ENCODE results near the gene PRMT6. TPM values are rescaled to one million over a fixed set of nuclear protein-coding genes. Genes with fewer than 3 reads are reported as not detected.

PRMT6 gene
- total and polyA plus RNA-seq, 10 of the 15 experiments (the other 5 are each of a cell fraction or from before 2014, with no cell fraction given), result 6.0 to 38.6 (median 26.3) TPM

DNA sequence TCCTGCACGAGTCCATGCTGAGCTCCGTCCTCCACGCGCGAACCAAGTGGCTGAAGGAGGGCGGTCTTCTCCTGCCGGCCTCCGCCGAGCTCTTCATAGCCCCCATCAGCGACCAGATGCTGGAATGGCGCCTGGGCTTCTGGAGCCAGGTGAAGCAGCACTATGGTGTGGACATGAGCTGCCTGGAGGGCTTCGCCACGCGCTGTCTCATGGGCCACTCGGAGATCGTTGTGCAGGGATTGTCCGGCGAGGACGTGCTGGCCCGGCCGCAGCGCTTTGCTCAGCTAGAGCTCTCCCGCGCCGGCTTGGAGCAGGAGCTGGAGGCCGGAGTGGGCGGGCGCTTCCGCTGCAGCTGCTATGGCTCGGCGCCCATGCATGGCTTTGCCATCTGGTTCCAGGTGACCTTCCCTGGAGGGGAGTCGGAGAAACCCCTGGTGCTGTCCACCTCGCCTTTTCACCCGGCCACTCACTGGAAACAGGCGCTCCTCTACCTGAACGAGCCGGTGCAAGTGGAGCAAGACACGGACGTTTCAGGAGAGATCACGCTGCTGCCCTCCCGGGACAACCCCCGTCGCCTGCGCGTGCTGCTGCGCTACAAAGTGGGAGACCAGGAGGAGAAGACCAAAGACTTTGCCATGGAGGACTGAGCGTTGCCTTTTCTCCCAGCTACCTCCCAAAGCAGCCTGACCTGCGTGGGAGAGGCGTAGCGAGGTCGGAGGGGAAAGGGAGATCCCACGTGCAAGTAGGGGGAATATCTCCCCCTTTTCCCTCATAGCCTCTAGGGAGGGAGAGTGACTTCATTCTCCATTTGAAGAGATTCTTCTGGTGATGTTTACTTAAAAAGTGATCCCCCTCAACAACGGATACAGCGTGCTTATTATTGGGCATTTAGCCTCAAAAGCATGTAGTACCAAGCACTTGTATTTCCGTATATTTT is 991 bp downstream of the PRMT6 start (continued):
- TF ChIP-seq GABPA (IDR thresholded peaks at IDR 0.05; ENCODE audit: low read depth), result no peak
- TF ChIP-seq SUPT20H (IDR thresholded peaks at IDR 0.05; ENCODE audit: borderline replicate concordance, control insufficient read depth, low read depth, low read length), result no peak
- no peak for TF ChIP-seq CREM (IDR thresholded peaks at IDR 0.05; ENCODE audit: low read depth)
- TF ChIP-seq PML (IDR thresholded peaks at IDR 0.05; ENCODE audit: low read length), result no peak

DNA sequence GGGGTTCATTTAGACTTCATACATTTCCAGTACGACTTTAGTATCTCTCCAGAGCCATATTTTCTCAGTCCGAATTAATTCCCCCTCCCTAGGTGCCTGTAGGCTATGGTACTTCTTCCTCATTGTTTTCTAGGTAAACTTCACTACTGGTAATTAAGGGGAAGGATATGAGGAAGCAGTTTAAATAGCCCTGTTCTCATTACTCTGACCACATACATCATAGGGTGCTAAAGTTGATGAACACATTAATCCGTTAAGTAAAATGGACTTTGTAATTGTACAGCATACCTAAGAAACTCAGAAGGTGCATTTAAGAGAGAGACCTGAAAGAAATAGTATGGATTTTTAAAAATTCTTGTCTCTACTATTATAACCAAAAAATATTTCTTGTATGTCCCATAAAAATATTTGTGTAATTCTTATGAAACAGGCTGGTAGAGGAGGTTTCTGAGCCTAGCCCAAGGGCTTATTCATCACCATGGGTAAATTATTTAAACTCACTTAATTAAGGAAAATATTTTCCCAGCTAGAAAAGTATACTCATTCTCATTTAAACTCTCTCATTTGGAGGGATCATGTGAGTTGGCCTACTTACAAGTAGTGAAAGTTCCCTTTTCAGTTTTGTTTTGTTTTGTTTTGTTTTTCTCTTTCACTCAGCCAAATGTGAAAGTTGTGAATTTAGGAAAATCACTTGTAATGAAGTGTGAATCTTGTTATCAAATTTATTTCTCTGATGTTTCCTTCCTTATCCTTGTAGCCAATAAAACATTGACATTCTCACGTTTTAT is 2.0 kb downstream of the PRMT6 start:
- H3K4me3 ChIP-seq, result peak overlapping the region; percentile 94
- TF ChIP-seq ASH2L (IDR thresholded peaks at IDR 0.05; ENCODE audit: borderline replicate concordance, low read depth) (no peak), GATAD2B (conservative IDR thresholded peaks at IDR 0.05; ENCODE audit: low read depth) (no peak), ETV6 (conservative IDR thresholded peaks at IDR 0.05 in 1 of 2, IDR thresholded peaks at IDR 0.05 in 1 of 2; ENCODE audit: borderline replicate concordance in 1 of 2, low read depth in 1 of 2) (no peak), ZSCAN29 (IDR thresholded peaks at IDR 0.05) (no peak), MTA2 (IDR thresholded peaks at IDR 0.05; ENCODE audit: low read depth) (peak; percentile 82; the same call in 1 of the 2 replicates), TCF12 (IDR thresholded peaks at IDR 0.05; ENCODE audit: low read depth, low read length) (no peak), BACH1 (IDR thresholded peaks at IDR 0.05; ENCODE audit: borderline replicate concordance) (no peak)
- TF ChIP-seq, protein P1, sequence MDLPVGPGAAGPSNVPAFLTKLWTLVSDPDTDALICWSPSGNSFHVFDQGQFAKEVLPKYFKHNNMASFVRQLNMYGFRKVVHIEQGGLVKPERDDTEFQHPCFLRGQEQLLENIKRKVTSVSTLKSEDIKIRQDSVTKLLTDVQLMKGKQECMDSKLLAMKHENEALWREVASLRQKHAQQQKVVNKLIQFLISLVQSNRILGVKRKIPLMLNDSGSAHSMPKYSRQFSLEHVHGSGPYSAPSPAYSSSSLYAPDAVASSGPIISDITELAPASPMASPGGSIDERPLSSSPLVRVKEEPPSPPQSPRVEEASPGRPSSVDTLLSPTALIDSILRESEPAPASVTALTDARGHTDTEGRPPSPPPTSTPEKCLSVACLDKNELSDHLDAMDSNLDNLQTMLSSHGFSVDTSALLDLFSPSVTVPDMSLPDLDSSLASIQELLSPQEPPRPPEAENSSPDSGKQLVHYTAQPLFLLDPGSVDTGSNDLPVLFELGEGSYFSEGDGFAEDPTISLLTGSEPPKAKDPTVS (IDR thresholded peaks at IDR 0.05; ENCODE audit: low read depth, low read length), result no peak
- TF ChIP-seq, protein P2, sequence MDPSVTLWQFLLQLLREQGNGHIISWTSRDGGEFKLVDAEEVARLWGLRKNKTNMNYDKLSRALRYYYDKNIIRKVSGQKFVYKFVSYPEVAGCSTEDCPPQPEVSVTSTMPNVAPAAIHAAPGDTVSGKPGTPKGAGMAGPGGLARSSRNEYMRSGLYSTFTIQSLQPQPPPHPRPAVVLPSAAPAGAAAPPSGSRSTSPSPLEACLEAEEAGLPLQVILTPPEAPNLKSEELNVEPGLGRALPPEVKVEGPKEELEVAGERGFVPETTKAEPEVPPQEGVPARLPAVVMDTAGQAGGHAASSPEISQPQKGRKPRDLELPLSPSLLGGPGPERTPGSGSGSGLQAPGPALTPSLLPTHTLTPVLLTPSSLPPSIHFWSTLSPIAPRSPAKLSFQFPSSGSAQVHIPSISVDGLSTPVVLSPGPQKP (IDR thresholded peaks at IDR 0.05; ENCODE audit: low read depth, low read length), result no peak
- TF ChIP-seq, protein P3, sequence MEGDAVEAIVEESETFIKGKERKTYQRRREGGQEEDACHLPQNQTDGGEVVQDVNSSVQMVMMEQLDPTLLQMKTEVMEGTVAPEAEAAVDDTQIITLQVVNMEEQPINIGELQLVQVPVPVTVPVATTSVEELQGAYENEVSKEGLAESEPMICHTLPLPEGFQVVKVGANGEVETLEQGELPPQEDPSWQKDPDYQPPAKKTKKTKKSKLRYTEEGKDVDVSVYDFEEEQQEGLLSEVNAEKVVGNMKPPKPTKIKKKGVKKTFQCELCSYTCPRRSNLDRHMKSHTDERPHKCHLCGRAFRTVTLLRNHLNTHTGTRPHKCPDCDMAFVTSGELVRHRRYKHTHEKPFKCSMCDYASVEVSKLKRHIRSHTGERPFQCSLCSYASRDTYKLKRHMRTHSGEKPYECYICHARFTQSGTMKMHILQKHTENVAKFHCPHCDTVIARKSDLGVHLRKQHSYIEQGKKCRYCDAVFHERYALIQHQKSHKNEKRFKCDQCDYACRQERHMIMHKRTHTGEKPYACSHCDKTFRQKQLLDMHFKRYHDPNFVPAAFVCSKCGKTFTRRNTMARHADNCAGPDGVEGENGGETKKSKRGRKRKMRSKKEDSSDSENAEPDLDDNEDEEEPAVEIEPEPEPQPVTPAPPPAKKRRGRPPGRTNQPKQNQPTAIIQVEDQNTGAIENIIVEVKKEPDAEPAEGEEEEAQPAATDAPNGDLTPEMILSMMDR (IDR thresholded peaks at IDR 0.05 in 2 of 3, conservative IDR thresholded peaks at IDR 0.05 in 1 of 3; ENCODE audit: control insufficient read depth in 2 of 3, extremely low read depth in 1 of 3, insufficient read depth in 1 of 3, low read depth in 3 of 3, low read length in 3 of 3), result no peak

More for the DNA sequence above, 2.0 kb downstream of the PRMT6 start:
- Histone ChIP-seq H3K27ac (ENCODE audit: control insufficient read depth, insufficient read depth) (peak overlapping the region; percentile 82), H3K27me3 (replicated peaks in 1 of 2; ENCODE audit: control insufficient read depth in 2 of 2, insufficient read depth in 2 of 2, low read length in 1 of 2) (no peaks in the 10 kb centered on the region), H3K4me2 (ENCODE audit: control insufficient read depth, insufficient read depth) (peak overlapping the region; percentile 70), H3K9me3 (replicated peaks; ENCODE audit: control insufficient read depth, insufficient read depth, low read length) (no peaks in the 10 kb centered on the region; the same call in 2 of the 3 replicates), H3K4me1 (ENCODE audit: control insufficient read depth, insufficient read depth, low read length) (no peaks in the 10 kb centered on the region; the same call in 1 of the 2 replicates), H3K79me2 (ENCODE audit: control insufficient read depth, insufficient read depth, low read length) (peaks cover 23% of the 10 kb centered on the region), H2AFZ (ENCODE audit: control insufficient read depth, low read depth, low read length) (peak overlapping the region; percentile 43), H3K36me3 (ENCODE audit: control insufficient read depth in 2 of 2, insufficient read depth in 2 of 2, low read length in 1 of 2) (peaks cover 0 to 4% of the 10 kb centered on the region in 2 experiments; a peak in 1 of 4 replicates), H4K20me1 (ENCODE audit: control insufficient read depth, insufficient read depth) (no peaks in the 10 kb centered on the region), H3K9ac (ENCODE audit: control insufficient read depth, insufficient read depth, low read length) (peak overlapping the region; percentile 90)
- ChIA-PET POLR2A (no interaction called here), RAD21 (ENCODE audit: unreplicated experiment) (interaction anchor here (0.7 to 1.7 kb wide), 5 partner anchors 15 to 53 kb away, joined by 3 to 8 read pairs (median 4); no protein-coding TSS in a partner anchor), CTCF (interaction anchor here (1.3 kb wide), 1 partner anchor 77 kb away, joined by 4 read pairs; no protein-coding TSS in a partner anchor), SMC1A (ENCODE audit: uncharacterized antibody, unreplicated experiment) (interaction anchor here (0.7 to 3.2 kb wide), 5 partner anchors 10 to 99 kb away, joined by 3 to 12 read pairs (median 4); no protein-coding TSS in a partner anchor)
- in situ Hi-C loops (cut with MboI) (no loop called here), intact Hi-C loops (cut with micrococcal nuclease; ENCODE audit: unreplicated experiment) (loop anchor here (5.0 kb wide), 1 partner anchor 84 kb away; the partner anchor contains the start of gene NTNG1)
- no TSS peak for BruUV-seq (replicated peaks)
- WGBS (ENCODE audit: insufficient coverage, insufficient replicate concordance, low lambda C conversion rate, missing lambda C conversion rate), result 34% methylated on average over 4 of the region's 4 CpGs
- DNase-seq (ENCODE audit: low read depth, low spot score) (no peak), ATAC-seq (peak; percentile 6; the same call in 2 of the 3 replicates), FAIRE-seq (peak; percentile 82)

Measured in GM12878 (cell line).